Measurements from ENCODE around the gene GCLC. TPM values are rescaled to one million over a fixed set of nuclear protein-coding genes. Genes with fewer than 3 reads are reported as not detected.

Gene GCLC
- total and polyA plus RNA-seq, 9 of the 15 experiments (the other 6 are each of a cell fraction or from before 2014, with no cell fraction given) = 3.9 to 20.0 (median 9.4) TPM

DNA sequence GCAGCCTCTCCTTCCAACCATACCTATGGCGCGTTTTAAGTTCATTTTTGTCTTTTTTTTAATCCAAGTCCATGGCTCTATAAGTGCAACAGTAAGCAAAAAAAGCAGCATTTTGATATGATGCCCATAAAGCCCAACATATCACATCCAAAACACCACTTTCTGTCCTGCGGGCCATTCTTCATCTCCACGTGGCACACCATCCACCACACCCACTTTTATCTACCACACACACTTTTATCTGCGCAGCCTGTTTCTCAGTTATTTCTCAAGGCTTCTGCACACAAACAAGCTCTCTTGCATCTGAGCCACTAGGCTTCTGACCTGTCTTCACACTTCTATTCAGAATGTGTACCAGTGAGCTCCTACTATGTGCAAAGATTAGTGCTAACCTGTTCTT is 5.3 kb downstream of the GCLC start (continued):
- TF ChIP-seq, protein P1, sequence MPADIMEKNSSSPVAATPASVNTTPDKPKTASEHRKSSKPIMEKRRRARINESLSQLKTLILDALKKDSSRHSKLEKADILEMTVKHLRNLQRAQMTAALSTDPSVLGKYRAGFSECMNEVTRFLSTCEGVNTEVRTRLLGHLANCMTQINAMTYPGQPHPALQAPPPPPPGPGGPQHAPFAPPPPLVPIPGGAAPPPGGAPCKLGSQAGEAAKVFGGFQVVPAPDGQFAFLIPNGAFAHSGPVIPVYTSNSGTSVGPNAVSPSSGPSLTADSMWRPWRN (IDR thresholded peaks at IDR 0.05; ENCODE audit: low read depth) = 0 out of 2 replicates have a peak, but pooled peaks have one; percentile 43
- TF ChIP-seq, protein P2, sequence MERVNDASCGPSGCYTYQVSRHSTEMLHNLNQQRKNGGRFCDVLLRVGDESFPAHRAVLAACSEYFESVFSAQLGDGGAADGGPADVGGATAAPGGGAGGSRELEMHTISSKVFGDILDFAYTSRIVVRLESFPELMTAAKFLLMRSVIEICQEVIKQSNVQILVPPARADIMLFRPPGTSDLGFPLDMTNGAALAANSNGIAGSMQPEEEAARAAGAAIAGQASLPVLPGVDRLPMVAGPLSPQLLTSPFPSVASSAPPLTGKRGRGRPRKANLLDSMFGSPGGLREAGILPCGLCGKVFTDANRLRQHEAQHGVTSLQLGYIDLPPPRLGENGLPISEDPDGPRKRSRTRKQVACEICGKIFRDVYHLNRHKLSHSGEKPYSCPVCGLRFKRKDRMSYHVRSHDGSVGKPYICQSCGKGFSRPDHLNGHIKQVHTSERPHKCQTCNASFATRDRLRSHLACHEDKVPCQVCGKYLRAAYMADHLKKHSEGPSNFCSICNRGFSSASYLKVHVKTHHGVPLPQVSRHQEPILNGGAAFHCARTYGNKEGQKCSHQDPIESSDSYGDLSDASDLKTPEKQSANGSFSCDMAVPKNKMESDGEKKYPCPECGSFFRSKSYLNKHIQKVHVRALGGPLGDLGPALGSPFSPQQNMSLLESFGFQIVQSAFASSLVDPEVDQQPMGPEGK (CRISPR knock-in tag; IDR thresholded peaks at IDR 0.05; ENCODE audit: borderline replicate concordance) = no peak
- TF ChIP-seq CREB1 (IDR thresholded peaks at IDR 0.05) (no peak), CREB1 (CRISPR knock-in tag; IDR thresholded peaks at IDR 0.05) (no peak), CBFA2T2 (conservative IDR thresholded peaks at IDR 0.05) (peak; percentile 66), DPF2 (IDR thresholded peaks at IDR 0.05) (peak; percentile 77), SRSF1 (IDR thresholded peaks at IDR 0.05; ENCODE audit: low read depth, low read length) (no peak)
- TF ChIP-seq, protein P3, sequence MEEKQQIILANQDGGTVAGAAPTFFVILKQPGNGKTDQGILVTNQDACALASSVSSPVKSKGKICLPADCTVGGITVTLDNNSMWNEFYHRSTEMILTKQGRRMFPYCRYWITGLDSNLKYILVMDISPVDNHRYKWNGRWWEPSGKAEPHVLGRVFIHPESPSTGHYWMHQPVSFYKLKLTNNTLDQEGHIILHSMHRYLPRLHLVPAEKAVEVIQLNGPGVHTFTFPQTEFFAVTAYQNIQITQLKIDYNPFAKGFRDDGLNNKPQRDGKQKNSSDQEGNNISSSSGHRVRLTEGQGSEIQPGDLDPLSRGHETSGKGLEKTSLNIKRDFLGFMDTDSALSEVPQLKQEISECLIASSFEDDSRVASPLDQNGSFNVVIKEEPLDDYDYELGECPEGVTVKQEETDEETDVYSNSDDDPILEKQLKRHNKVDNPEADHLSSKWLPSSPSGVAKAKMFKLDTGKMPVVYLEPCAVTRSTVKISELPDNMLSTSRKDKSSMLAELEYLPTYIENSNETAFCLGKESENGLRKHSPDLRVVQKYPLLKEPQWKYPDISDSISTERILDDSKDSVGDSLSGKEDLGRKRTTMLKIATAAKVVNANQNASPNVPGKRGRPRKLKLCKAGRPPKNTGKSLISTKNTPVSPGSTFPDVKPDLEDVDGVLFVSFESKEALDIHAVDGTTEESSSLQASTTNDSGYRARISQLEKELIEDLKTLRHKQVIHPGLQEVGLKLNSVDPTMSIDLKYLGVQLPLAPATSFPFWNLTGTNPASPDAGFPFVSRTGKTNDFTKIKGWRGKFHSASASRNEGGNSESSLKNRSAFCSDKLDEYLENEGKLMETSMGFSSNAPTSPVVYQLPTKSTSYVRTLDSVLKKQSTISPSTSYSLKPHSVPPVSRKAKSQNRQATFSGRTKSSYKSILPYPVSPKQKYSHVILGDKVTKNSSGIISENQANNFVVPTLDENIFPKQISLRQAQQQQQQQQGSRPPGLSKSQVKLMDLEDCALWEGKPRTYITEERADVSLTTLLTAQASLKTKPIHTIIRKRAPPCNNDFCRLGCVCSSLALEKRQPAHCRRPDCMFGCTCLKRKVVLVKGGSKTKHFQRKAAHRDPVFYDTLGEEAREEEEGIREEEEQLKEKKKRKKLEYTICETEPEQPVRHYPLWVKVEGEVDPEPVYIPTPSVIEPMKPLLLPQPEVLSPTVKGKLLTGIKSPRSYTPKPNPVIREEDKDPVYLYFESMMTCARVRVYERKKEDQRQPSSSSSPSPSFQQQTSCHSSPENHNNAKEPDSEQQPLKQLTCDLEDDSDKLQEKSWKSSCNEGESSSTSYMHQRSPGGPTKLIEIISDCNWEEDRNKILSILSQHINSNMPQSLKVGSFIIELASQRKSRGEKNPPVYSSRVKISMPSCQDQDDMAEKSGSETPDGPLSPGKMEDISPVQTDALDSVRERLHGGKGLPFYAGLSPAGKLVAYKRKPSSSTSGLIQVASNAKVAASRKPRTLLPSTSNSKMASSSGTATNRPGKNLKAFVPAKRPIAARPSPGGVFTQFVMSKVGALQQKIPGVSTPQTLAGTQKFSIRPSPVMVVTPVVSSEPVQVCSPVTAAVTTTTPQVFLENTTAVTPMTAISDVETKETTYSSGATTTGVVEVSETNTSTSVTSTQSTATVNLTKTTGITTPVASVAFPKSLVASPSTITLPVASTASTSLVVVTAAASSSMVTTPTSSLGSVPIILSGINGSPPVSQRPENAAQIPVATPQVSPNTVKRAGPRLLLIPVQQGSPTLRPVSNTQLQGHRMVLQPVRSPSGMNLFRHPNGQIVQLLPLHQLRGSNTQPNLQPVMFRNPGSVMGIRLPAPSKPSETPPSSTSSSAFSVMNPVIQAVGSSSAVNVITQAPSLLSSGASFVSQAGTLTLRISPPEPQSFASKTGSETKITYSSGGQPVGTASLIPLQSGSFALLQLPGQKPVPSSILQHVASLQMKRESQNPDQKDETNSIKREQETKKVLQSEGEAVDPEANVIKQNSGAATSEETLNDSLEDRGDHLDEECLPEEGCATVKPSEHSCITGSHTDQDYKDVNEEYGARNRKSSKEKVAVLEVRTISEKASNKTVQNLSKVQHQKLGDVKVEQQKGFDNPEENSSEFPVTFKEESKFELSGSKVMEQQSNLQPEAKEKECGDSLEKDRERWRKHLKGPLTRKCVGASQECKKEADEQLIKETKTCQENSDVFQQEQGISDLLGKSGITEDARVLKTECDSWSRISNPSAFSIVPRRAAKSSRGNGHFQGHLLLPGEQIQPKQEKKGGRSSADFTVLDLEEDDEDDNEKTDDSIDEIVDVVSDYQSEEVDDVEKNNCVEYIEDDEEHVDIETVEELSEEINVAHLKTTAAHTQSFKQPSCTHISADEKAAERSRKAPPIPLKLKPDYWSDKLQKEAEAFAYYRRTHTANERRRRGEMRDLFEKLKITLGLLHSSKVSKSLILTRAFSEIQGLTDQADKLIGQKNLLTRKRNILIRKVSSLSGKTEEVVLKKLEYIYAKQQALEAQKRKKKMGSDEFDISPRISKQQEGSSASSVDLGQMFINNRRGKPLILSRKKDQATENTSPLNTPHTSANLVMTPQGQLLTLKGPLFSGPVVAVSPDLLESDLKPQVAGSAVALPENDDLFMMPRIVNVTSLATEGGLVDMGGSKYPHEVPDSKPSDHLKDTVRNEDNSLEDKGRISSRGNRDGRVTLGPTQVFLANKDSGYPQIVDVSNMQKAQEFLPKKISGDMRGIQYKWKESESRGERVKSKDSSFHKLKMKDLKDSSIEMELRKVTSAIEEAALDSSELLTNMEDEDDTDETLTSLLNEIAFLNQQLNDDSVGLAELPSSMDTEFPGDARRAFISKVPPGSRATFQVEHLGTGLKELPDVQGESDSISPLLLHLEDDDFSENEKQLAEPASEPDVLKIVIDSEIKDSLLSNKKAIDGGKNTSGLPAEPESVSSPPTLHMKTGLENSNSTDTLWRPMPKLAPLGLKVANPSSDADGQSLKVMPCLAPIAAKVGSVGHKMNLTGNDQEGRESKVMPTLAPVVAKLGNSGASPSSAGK (IDR thresholded peaks at IDR 0.05) = peak; percentile 33; the same call in 1 of the 2 replicates
- TF ChIP-seq, protein P4, sequence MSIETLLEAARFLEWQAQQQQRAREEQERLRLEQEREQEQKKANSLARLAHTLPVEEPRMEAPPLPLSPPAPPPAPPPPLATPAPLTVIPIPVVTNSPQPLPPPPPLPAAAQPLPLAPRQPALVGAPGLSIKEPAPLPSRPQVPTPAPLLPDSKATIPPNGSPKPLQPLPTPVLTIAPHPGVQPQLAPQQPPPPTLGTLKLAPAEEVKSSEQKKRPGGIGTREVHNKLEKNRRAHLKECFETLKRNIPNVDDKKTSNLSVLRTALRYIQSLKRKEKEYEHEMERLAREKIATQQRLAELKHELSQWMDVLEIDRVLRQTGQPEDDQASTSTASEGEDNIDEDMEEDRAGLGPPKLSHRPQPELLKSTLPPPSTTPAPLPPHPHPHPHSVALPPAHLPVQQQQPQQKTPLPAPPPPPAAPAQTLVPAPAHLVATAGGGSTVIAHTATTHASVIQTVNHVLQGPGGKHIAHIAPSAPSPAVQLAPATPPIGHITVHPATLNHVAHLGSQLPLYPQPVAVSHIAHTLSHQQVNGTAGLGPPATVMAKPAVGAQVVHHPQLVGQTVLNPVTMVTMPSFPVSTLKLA (conservative IDR thresholded peaks at IDR 0.05) = peak; percentile 87 to 93
- TF ChIP-seq, protein P5, sequence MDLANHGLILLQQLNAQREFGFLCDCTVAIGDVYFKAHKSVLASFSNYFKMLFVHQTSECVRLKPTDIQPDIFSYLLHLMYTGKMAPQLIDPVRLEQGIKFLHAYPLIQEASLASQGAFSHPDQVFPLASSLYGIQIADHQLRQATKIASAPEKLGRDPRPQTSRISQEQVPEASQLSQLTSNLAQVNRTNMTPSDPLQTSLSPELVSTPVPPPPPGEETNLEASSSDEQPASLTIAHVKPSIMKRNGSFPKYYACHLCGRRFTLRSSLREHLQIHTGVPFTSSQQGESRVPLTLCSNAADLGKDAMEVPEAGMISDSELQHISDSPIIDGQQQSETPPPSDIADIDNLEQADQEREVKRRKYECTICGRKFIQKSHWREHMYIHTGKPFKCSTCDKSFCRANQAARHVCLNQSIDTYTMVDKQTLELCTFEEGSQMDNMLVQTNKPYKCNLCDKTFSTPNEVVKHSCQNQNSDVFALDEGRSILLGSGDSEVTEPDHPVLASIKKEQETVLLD (IDR thresholded peaks at IDR 0.05) = no peak

Measured in K562 (cell line).